DMS 273 treated with DMSO at 0.1 percent for 48 hours (cell line): Measurements from ENCODE around the gene RNF26.
A peak's percentile ranks its signal among the peaks of the same experiment; 100 is the strongest.

Experiments used
- DNase-seq: peaks from one replicate; lab custom pipeline; 2025; lab: John Stamatoyannopoulos, UW

RNF26 gene

GRCh38 chr11:119316016-119316728 is 18.2 kb upstream of the RNF26 start:
- DNase-seq, result peak; percentile 10

DNA sequence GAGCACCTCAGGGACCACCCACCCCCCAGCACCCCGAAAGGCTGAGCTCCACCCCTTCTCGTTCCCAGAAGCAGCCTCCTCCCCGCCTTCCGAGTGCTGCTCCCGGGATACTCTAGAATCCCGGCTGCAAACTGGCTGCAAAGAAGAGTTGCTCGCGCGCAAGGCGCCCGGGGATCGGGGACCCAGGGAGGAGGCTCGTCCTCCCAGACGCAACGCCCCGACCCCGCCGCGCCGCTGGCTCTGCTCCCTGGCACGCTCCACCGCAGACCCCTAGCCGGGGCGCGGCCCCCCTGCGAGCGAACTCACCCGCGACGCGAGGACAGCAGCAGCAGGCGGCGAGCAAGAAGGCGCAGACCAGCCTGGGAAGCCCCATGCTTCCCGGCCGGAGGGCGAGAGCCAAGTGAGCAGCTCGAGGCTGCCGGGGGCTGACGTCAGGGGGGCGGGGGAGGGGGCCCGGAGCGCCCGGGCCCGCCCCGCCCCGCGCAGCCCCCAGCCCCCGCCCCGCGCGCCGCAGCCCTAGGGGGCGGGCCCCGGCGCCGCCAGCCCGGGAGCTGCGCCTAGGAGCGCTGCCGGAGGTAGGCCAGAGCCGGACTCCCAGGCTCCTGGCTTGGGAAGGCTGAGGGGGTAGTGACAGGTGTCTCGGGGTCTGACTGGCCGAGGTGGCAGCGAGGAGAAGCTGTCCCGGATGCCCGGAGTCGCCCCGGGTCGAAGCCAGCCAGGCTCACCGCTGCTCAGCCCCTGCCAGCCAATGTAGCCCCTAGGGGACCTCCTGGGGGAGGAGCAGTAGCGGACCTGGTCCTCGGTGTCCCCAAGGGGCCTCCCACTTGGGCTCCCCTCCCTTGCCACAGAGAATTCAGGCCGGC is 17.4 kb upstream of the RNF26 start, which contains the start of gene MCAM:
TSS of gene MCAM (minus strand) at position 402 of the 863 bp plus-strand sequence. CDS start at position 373, 29 bp downstream.
- DNase-seq, result no peak

GRCh38 chr11:119317592-119318239 is 16.6 kb upstream of the RNF26 start:
- DNase-seq, result no peak

DNA sequence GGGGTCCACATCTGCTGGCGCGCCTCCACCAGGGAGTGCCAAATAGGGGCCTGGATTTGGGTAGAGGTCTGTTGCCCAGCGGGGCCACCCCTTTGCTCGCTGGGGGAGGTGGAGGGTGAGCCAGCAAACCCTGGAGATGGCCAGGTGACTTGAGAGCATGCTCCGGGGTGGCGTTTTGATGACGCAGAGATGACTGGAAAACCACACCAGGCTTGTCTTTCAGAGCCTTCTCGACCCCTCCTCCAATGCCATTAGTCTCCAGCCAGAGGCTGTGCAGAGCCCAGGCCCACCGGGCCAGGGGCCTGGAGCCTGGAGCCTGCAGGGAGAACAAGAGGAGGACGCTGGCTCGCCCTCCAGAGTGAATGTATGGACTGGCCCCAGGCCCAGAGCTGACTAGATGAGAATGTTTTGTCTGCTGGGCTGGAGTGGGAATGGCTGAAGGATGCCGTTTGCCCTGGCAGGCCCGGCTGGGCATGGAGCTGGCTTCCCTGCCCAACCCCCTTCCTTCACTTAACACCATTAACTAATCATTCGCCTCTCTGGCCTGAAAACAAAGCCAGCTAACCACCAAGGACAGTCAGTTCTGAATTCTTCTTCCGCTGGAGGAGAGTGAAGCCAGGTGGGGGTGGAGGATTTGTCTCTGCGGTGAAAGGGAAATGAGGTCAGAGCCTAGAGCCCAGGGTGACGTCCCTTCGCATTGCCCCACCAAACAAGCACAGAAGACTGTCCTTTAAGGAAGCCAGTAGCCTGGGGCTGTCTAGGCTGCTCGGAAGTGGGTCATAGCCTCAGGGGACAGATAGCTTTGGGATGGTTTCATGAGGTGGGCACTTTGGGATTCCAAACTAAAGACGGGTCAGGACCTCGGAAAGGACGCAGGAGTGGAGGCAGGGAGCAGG is 15.8 kb upstream of the RNF26 start:
- no peak for DNase-seq

DNA sequence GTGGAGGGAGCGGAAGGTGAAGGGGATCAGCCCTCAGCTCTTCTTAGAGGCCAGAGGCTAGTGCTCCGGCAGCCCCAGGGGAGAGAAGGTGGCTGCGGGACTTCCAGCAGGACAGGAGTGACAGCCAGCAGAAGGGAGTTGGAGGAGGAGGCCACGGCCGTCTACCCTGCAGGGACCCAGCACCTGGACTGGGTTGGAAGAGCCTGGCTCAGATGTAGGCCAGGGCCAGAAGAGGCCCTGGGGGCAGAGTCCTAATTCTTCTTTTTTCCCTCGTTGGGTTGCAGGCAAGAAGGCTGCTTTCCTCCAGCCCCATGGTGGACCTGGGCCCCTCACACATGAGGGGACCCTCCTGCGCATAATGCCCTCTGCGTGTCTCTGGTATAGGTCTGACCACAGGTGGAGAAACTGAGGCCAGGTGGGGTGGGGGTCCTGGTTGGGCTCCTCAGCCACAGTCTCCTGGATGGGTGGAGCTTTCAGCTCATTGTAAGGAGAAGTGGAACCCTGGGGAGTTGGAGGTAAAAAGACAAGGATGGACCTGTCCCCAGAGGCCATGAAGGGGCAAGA is 15.1 kb upstream of the RNF26 start:
- no peak for DNase-seq

DNA sequence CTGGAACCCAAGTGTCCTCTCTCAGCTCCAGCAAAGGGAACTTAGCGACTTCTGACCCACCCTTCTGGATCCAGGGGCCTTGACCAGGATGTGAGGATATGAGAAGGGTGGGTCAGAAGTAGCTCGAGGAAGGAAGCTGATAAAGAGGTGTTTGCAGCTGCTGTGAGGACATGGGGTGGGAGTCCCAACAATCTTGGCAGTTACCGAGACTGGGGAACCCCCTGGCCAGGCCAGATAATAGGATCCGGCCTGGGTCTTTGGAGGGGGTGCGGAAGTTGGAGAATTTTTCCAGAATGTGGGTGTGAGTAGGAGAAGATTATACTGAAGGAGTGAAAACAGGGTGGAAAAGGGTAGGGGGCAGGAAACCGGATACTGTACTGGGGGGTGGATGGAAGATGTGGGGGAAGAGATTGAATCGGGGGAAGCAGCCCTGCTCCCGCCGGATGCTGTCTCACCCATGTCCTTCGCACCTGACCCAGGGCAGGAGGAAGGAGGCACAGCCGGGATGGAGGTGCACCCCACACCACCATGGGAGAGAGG is 14.6 kb upstream of the RNF26 start:
- no peak for DNase-seq

- no peak for DNase-seq
Observed at GRCh38 chr11:119320240-119320775, 14.0 kb upstream of the RNF26 start.

DNA sequence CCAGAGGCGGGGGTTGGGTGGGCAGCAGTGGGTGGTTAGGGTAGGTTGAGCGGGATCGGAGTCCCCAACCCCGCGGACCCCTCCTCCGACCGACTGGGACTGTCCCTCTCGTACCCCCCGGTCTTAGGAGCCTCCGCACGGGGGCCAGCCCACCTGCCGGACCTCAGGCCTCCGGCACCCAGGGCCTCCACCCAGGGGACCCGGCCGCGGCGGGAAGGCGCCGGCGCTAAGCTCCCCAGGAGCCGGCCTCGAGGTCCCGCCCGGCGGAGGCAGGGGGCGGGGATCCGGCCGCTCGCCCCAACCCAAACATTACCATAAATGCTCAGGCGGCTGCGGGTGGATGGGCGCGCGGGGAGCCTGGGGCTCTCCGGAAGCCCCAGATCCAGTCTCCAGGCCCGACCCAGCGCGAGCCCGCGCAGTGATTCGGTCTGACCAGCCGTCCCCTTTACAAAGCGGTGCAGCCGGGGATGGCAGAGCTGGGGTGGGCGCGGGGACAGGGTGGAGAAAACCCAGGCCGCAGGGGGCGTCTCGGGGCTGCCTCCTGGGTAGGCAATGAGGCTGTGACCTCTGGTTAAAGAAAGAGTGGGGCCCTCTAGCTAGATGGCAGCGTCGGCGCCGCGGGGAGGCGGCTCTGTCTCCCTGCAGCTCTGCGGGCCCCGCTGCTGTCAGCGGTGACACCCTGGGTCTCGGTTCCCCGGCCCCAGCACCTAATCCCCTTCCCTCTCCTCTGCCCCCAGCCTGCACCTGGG is 13.4 kb upstream of the RNF26 start:
- no peak for DNase-seq

- DNase-seq, result no peak
Observed at GRCh38 chr11:119322360-119322739, 12.0 kb upstream of the RNF26 start.

GRCh38 chr11:119322921-119323531 is 11.3 kb upstream of the RNF26 start:
- DNase-seq, result no peak

GRCh38 chr11:119323532-119324033 is 10.7 kb upstream of the RNF26 start:
- no peak for DNase-seq

DNA sequence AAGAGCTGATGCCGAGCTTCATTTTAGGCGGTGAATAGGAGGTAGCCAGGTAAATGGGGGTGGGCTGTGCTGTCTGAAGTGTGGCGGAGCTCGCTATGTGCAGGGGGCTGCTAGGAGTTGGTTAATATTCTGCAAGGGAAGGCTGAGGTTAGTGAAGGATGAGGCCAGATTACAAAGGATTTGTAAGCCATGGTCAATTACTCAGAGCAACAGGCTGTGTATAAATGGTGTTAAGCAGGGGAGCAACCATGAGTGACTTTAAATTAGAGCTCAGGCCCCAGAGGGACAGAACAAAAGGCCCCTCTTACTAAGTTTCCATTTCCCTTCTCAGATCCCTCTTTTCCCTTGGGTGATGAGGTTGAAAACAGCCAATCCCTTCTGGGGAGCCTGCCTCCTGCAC is 10.1 kb upstream of the RNF26 start:
- no peak for DNase-seq

- no peak for DNase-seq
Observed at GRCh38 chr11:119329320-119329719, 5.0 kb upstream of the RNF26 start.

GRCh38 chr11:119330237-119330636 is 4.1 kb upstream of the RNF26 start:
- DNase-seq, result no peak

GRCh38 chr11:119332111-119332765 is 2.1 kb upstream of the RNF26 start:
- DNase-seq, result no peak

DNA sequence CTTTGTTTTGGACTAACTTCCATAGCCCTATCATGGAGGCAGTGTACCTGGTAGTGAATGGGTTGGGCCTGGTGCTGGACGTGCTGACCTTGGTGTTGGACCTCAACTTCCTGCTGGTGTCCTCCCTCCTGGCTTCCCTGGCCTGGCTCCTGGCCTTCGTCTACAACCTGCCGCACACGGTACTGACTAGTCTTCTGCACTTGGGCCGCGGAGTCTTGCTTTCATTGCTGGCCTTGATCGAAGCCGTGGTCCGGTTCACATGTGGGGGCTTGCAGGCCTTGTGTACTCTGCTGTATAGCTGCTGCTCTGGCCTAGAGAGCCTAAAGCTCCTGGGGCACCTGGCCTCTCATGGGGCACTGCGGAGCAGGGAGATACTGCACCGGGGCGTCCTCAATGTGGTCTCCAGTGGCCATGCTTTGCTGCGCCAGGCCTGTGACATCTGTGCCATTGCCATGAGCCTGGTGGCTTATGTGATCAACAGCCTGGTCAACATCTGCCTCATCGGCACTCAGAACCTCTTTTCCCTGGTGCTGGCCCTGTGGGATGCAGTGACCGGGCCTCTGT is 846 bp downstream of the RNF26 start:
- no peak for DNase-seq

- DNase-seq, result no peak
Observed at GRCh38 chr11:119335655-119336543, 1.6 kb downstream of the RNF26 start.
